ENCODE results near the gene SBNO2.

The SBNO2 gene

GRCh38 chr19:1125601-1126467 is 48.2 kb downstream of the SBNO2 start:
- H3K36me3 ChIP-seq (ENCODE audit: control insufficient read depth in 4 of 4, insufficient read depth in 4 of 4, low read length in 3 of 4): peaks cover 9 to 77% (median 50%) of the 10 kb centered on the region in 4 experiments
- 91% methylated on average over 22 of the region's 33 CpGs for WGBS (ENCODE audit: insufficient coverage)
- no peaks in the 10 kb centered on the region for H3K27me3 ChIP-seq (replicated peaks in 2 of 5; ENCODE audit: control insufficient read depth in 4 of 5, insufficient read depth in 5 of 5, low read length in 4 of 5)
- H3K4me1 ChIP-seq (ENCODE audit: control extremely low read depth in 1 of 4, control insufficient read depth in 4 of 4, insufficient read depth in 4 of 4, low read length in 3 of 4): peaks cover 0 to 38% (median 20%) of the 10 kb centered on the region in 4 experiments
- ChIA-PET CTCF (interaction anchor here (0.6 to 1.2 kb wide), 2 partner anchors 13 to 96 kb away, joined by 3 read pairs; no protein-coding TSS in a partner anchor), POLR2A (no interaction called here)
- H3K9me3 ChIP-seq (ENCODE audit: control extremely low read depth in 1 of 5, control insufficient read depth in 4 of 5, insufficient read depth in 2 of 5, low read depth in 1 of 5, low read length in 4 of 5): no peaks in the 10 kb centered on the region
- H3K27ac ChIP-seq (ENCODE audit: insufficient read depth in 1 of 2, low read depth in 1 of 2, low read length in 2 of 2, poor library complexity in 1 of 2, severe bottlenecking in 2 of 2): peak overlapping the region in 1 of 2 experiments; percentile 49
- H3K4me3 ChIP-seq (ENCODE audit: control insufficient read depth in 1 of 7, extremely low read depth in 1 of 7, insufficient read depth in 4 of 7, low read depth in 2 of 7, low read length in 6 of 7): no peak overlapping the region
- DNase-seq: no peak

DNA sequence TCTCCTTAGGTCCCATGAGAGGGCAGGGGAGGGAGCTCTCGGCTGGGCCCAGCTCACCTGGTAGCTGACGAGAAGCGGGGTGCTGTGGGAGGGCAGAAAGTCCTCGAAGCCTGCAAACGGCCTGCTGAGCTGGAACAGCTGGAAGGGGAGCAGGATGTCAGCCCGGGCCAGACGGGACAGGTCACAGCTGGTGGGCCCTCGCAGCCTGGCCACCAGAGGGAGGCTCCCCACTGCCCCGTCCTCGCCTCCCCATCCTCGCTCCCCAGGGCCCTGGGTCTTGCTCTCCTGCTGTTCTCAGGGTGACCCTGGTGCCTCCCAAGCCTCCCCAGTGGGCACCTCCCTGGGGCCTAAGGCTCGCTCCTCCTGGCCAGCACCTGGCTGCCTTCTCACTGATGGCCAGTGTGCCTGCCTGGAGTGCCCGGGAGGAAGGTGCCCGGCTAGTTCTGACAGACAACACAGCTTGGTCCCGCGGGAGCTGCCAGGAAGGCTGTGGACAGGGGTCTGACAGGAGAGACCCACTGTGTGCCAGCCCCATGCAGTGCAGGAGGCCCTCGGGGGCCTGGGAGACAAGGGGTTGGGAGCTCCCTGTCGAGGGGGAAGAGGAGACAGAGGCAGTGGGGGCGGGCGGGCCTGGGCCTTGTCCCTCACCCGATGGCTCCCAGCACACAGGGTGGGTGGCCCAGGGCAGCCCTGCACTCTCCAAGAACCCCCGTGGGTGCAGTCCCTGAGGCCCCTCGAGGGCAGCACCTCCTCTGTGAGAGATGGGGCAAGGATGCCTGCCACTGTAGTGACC is 50.0 kb downstream of the SBNO2 start:
- ChIA-PET CTCF (interaction anchor here (0.9 to 1.8 kb wide), 3 partner anchors 11 to 91 kb away, joined by 3 to 10 read pairs (median 3); no protein-coding TSS in a partner anchor), POLR2A (no interaction called here)
- DNase-seq: no peak
- Histone ChIP-seq H3K4me3 (ENCODE audit: control insufficient read depth in 1 of 7, extremely low read depth in 1 of 7, insufficient read depth in 4 of 7, low read depth in 2 of 7, low read length in 6 of 7) (no peak overlapping the region), H3K27ac (ENCODE audit: insufficient read depth in 1 of 2, low read depth in 1 of 2, low read length in 2 of 2, poor library complexity in 1 of 2, severe bottlenecking in 2 of 2) (no peak overlapping the region), H3K27me3 (replicated peaks in 2 of 5; ENCODE audit: control insufficient read depth in 4 of 5, insufficient read depth in 5 of 5, low read length in 4 of 5) (no peaks in the 10 kb centered on the region), H3K9me3 (ENCODE audit: control extremely low read depth in 1 of 5, control insufficient read depth in 4 of 5, insufficient read depth in 2 of 5, low read depth in 1 of 5, low read length in 4 of 5) (no peaks in the 10 kb centered on the region), H3K36me3 (ENCODE audit: control insufficient read depth in 4 of 4, insufficient read depth in 4 of 4, low read length in 3 of 4) (peaks cover 11 to 86% (median 58%) of the 10 kb centered on the region in 4 experiments), H3K4me1 (ENCODE audit: control extremely low read depth in 1 of 4, control insufficient read depth in 4 of 4, insufficient read depth in 4 of 4, low read length in 3 of 4) (peaks cover 0 to 20% (median 4%) of the 10 kb centered on the region in 4 experiments)
- 98% methylated on average over 20 of the region's 23 CpGs for WGBS (ENCODE audit: insufficient coverage)

DNA sequence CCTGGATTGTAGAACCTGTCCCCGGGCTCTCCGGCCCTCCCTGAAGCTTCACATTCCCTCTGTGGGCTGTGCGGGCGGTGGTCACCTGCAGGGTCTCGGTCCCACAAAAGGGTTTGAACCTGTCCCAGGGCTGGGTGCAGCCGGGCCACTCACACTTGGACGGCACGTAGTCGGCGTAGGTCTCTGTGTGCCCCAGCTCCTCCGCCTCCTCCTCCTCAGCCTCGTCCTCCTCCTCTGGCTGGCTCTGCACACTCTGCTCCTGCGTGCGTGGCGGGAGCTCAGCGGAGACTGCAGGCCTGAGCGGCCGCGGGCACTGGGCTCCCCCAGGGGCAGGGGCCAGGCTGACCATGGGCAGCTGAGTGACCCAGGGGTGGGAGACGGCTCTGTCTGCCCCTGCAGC is 50.7 kb downstream of the SBNO2 start:
- 97% methylated on average over 20 of the region's 20 CpGs for WGBS (ENCODE audit: insufficient coverage)
- Histone ChIP-seq H3K36me3 (ENCODE audit: control insufficient read depth in 4 of 4, insufficient read depth in 4 of 4, low read length in 3 of 4) (peaks cover 12 to 92% (median 63%) of the 10 kb centered on the region in 4 experiments), H3K4me3 (ENCODE audit: control insufficient read depth in 1 of 7, extremely low read depth in 1 of 7, insufficient read depth in 4 of 7, low read depth in 2 of 7, low read length in 6 of 7) (no peak overlapping the region)

DNA sequence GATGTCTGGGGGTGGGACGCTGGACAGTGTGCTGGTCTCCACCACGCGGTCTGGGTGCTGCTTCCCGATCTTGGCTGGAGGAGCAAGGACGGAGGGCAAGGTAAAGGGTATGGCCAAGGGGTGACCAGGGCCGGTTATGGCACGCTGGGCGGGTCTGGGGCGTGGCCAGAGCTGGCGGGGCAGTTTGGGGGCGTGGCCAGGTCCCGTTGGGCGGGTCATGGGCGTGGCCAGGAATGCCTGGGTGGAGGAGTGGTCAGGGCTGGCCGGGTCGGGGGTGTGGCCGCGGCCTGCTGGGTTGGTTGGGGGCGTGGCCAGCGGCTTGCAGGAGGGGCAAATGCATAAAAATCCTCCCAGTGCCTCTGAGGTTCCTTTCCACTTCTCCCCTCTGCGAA is 51.1 kb downstream of the SBNO2 start:
- ChIA-PET POLR2A (no interaction called here), CTCF (interaction anchor here (0.9 to 1.8 kb wide), 3 partner anchors 10 to 118 kb away, joined by 3 to 10 read pairs (median 3); partner anchors contain the start of gene ATP5F1D)
- peaks cover 0 to 15% (median 4%) of the 10 kb centered on the region in 4 experiments for H3K4me1 ChIP-seq (ENCODE audit: control extremely low read depth in 1 of 4, control insufficient read depth in 4 of 4, insufficient read depth in 4 of 4, low read length in 3 of 4)
- peaks cover 12 to 94% (median 65%) of the 10 kb centered on the region in 4 experiments for H3K36me3 ChIP-seq (ENCODE audit: control insufficient read depth in 4 of 4, insufficient read depth in 4 of 4, low read length in 3 of 4)
- no peak overlapping the region for H3K27ac ChIP-seq (ENCODE audit: insufficient read depth in 1 of 2, low read depth in 1 of 2, low read length in 2 of 2, poor library complexity in 1 of 2, severe bottlenecking in 2 of 2)
- no peaks in the 10 kb centered on the region for H3K9me3 ChIP-seq (ENCODE audit: control extremely low read depth in 1 of 5, control insufficient read depth in 4 of 5, insufficient read depth in 2 of 5, low read depth in 1 of 5, low read length in 4 of 5)
- DNase-seq: peak in 1 of 3 donors; percentile 43
- no peaks in the 10 kb centered on the region for H3K27me3 ChIP-seq (replicated peaks in 2 of 5; ENCODE audit: control insufficient read depth in 4 of 5, insufficient read depth in 5 of 5, low read length in 4 of 5)
- H3K4me3 ChIP-seq (ENCODE audit: control insufficient read depth in 1 of 7, extremely low read depth in 1 of 7, insufficient read depth in 4 of 7, low read depth in 2 of 7, low read length in 6 of 7): no peak overlapping the region
- 83% methylated on average over 15 of the region's 21 CpGs for WGBS (ENCODE audit: insufficient coverage)

More for the DNA sequence above, 50.7 kb downstream of the SBNO2 start:
- ChIA-PET CTCF (interaction anchor here (0.9 to 1.8 kb wide), 5 partner anchors 11 to 118 kb away, joined by 3 to 10 read pairs (median 3); partner anchors contain the start of gene ATP5F1D), POLR2A (no interaction called here)
- H3K27ac ChIP-seq (ENCODE audit: insufficient read depth in 1 of 2, low read depth in 1 of 2, low read length in 2 of 2, poor library complexity in 1 of 2, severe bottlenecking in 2 of 2): no peak overlapping the region
- DNase-seq: no peak
- no peaks in the 10 kb centered on the region for H3K27me3 ChIP-seq (replicated peaks in 2 of 5; ENCODE audit: control insufficient read depth in 4 of 5, insufficient read depth in 5 of 5, low read length in 4 of 5)
- H3K9me3 ChIP-seq (ENCODE audit: control extremely low read depth in 1 of 5, control insufficient read depth in 4 of 5, insufficient read depth in 2 of 5, low read depth in 1 of 5, low read length in 4 of 5): no peaks in the 10 kb centered on the region
- peaks cover 0 to 15% (median 4%) of the 10 kb centered on the region in 4 experiments for H3K4me1 ChIP-seq (ENCODE audit: control extremely low read depth in 1 of 4, control insufficient read depth in 4 of 4, insufficient read depth in 4 of 4, low read length in 3 of 4)

- Histone ChIP-seq H3K36me3 (ENCODE audit: control insufficient read depth in 4 of 4, insufficient read depth in 4 of 4, low read length in 3 of 4) (peaks cover 12 to 95% (median 65%) of the 10 kb centered on the region in 4 experiments), H3K4me3 (ENCODE audit: control insufficient read depth in 1 of 7, extremely low read depth in 1 of 7, insufficient read depth in 4 of 7, low read depth in 2 of 7, low read length in 6 of 7) (no peak overlapping the region), H3K9me3 (ENCODE audit: control extremely low read depth in 1 of 5, control insufficient read depth in 4 of 5, insufficient read depth in 2 of 5, low read depth in 1 of 5, low read length in 4 of 5) (no peaks in the 10 kb centered on the region), H3K27ac (ENCODE audit: insufficient read depth in 1 of 2, low read depth in 1 of 2, low read length in 2 of 2, poor library complexity in 1 of 2, severe bottlenecking in 2 of 2) (no peak overlapping the region), H3K27me3 (replicated peaks in 2 of 5; ENCODE audit: control insufficient read depth in 4 of 5, insufficient read depth in 5 of 5, low read length in 4 of 5) (no peaks in the 10 kb centered on the region), H3K4me1 (ENCODE audit: control extremely low read depth in 1 of 4, control insufficient read depth in 4 of 4, insufficient read depth in 4 of 4, low read length in 3 of 4) (peaks cover 0 to 15% (median 4%) of the 10 kb centered on the region in 4 experiments)
- POLR2A ChIA-PET: no interaction called here
- 96% methylated on average over 46 of the region's 63 CpGs for WGBS (ENCODE audit: insufficient coverage)
- DNase-seq: no peak
- CTCF ChIA-PET: interaction anchor here (0.9 to 1.8 kb wide), 5 partner anchors 8 to 119 kb away, joined by 3 to 10 read pairs (median 4); partner anchors contain the start of gene ATP5F1D
Observed at GRCh38 chr19:1122021-1122971, 51.8 kb downstream of the SBNO2 start.

DNA sequence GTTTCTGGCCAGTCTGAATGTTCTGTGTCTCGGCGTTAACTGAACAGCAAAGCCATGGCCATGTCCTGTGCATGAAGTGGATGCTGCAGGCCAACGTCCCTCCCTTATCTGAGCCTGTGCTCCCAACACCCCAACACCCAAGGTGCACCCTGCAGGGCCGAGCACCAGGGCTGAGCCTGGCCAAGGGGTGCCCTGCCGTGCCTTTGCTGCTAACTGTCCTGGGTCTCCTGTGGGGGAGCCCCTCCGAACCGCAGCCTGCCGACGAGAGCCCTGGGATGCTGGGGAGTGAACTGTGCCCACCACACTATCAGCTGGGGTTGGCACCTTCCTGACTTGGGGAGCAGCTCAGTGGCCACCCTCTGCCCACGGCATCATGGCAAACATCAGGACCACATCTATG is 52.7 kb downstream of the SBNO2 start:
- ChIA-PET CTCF (interaction anchor here (1.0 to 1.2 kb wide), 2 partner anchors 8 to 9 kb away, joined by 4 to 6 read pairs; no protein-coding TSS in a partner anchor), POLR2A (no interaction called here)
- no peak overlapping the region for H3K4me3 ChIP-seq (ENCODE audit: control insufficient read depth in 1 of 7, extremely low read depth in 1 of 7, insufficient read depth in 4 of 7, low read depth in 2 of 7, low read length in 6 of 7)
- H3K36me3 ChIP-seq (ENCODE audit: control insufficient read depth in 4 of 4, insufficient read depth in 4 of 4, low read length in 3 of 4): peaks cover 12 to 95% (median 65%) of the 10 kb centered on the region in 4 experiments
- H3K4me1 ChIP-seq (ENCODE audit: control extremely low read depth in 1 of 4, control insufficient read depth in 4 of 4, insufficient read depth in 4 of 4, low read length in 3 of 4): peaks cover 0 to 11% (median 2%) of the 10 kb centered on the region in 4 experiments
- H3K27ac ChIP-seq (ENCODE audit: insufficient read depth in 1 of 2, low read depth in 1 of 2, low read length in 2 of 2, poor library complexity in 1 of 2, severe bottlenecking in 2 of 2): no peak overlapping the region
- H3K9me3 ChIP-seq (ENCODE audit: control extremely low read depth in 1 of 5, control insufficient read depth in 4 of 5, insufficient read depth in 2 of 5, low read depth in 1 of 5, low read length in 4 of 5): no peaks in the 10 kb centered on the region
- DNase-seq: no peak
- no peaks in the 10 kb centered on the region for H3K27me3 ChIP-seq (replicated peaks in 2 of 5; ENCODE audit: control insufficient read depth in 4 of 5, insufficient read depth in 5 of 5, low read length in 4 of 5)
- WGBS (ENCODE audit: insufficient coverage): 100% methylated on average over 4 of the region's 10 CpGs
